ENCODE measurements around the gene SLC29A1.
"Not testable (repeated sequence)": the region's sequence is repeated elsewhere in the genome, so short reads cannot be mapped to it uniquely, and the experiment has no call there.

SLC29A1 gene

DNA sequence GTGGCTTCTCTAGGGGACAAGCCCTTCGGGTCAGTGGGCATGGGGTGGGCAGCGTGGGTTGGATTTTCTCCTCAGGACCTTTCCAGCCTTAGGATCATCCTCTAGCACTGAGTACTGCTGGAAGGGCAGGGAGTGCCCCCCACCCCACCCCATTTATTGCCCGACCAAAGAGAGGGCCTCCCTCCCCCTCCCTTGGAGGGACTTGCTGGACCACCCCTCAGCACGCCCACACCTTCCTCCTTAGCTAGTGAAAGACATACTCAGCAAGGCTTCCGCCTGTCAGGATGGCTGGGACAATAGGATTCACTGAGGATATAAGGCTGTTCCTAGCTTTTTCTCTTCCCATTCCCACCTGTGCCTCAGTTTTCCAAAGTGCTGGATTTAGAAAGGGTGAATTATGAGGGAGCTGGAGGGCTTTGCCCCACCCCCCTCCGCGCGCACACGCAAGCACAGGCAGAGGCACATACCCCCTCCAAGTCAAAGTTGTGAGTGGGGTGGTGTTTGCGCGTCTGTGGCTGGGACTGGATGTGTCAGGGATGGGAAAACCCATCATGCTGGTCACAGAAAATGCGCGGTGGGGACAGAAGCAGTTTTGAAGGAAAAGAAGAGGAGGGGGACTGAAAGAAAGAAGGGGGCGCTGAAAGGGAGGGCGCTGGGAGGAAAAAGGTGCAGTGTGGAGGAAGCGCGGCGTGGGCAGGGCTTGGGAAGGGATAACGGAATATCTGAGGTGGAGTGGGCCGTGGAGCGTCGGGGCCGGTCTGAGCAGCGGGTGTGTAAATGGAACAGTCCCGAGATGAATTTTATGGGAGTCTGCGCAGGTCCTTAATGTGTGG, 693 bp upstream of the SLC29A1 start:
- DNase-seq (ENCODE audit: low read depth in 2 of 2), result no peak

DNA sequence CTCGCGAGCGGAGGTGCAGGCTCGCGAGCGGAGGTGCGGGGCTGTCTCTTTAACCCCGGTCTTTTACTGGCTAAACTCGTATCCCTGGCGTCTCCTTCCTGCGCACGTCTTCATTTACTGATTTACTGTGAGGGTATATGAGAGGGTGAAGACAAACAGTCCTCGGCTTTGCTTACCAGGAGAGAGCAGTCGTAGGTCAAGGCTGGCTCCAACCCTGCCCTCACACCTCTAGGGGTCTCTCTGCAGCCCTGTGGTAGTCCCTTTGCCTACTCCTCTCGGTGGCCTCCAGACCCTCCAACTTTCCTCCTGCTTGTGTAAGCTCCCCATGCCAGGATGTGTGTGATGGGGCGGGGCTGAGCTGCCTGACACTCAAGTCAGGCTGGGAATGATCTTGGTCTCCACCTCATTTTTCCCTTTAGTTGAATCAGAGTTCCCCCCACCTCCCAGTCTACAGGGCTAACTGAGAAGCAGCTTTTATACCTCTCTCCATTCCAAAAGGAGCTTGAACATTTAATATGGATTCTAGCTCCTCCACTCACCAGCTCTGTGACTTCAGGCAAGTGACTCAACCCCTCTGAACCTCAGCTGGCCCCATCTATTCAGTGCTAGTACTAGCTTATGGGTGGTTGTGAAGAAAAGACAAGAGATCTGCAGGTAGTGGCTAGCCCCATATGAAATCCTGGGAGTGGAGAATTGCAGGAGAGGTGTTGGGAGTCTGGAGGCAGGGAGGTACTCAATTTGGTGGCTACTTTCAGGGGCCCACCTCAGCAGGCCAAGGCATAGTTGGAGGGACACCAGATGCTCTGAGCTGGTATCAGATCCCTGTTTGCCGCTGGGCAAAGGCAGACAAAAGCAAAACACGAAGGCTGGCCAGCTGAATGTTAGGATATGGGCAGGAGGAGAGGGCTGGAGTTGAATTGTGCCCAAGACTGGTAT, 902 bp downstream of the SLC29A1 start:
- DNase-seq (ENCODE audit: low read depth in 2 of 2), result no peak

DNA sequence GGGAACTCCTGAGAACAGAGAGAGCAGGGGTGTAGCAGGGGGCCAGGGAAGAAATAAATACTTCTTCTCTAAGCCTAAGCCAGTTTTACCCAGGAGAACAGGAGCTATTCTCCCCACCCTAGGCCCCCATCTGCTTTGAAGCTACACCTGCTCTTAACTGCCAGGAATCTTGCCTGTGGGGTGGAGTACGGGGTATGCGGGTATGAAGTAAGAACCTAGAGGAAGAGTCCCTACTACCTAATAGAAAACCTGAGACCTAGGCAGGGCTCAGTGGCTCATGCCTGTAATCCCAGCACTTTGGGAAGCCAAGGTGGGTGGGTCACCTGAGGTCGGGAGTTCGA, 1.5 kb downstream of the SLC29A1 start:
- no peak for DNase-seq (ENCODE audit: low read depth in 2 of 2)

DNA sequence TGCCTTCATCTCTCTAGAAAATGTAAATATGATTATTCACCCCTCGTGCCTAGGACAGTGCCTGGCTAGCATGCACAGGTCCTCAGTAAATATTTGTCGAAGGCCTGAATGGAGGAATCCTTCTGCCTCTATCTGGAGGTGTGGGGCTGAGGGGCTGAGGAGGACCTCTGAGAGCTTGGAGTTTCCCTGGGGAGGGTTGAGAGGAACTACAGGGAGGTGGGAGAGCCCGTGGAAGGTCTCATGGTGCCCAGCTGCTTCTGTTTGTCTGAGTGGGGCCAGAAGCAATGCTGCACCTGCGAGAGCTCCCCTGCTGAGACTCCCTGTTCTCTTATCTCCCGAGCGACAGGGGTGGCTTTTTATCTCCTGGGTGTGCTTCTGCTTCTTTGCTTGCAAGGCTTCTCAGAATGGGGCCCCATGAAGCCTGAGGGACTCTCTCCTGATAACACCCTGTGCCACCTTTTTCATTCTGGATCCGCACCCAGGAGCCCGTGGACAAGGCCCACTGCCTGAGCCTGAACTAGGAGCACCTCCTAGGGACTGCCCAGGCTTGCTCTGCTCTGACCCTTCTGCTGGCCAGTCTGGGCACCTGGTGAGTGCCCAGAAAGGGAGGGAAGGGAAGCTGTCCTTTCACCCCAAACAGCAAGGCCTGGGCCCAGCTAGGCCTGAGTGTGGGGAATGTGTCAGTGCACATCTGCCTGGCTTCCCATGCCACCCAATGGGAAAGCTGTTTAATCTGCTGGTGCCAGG, 2.4 kb downstream of the SLC29A1 start:
- DNase-seq (ENCODE audit: low read depth in 2 of 2), result no peak

DNA sequence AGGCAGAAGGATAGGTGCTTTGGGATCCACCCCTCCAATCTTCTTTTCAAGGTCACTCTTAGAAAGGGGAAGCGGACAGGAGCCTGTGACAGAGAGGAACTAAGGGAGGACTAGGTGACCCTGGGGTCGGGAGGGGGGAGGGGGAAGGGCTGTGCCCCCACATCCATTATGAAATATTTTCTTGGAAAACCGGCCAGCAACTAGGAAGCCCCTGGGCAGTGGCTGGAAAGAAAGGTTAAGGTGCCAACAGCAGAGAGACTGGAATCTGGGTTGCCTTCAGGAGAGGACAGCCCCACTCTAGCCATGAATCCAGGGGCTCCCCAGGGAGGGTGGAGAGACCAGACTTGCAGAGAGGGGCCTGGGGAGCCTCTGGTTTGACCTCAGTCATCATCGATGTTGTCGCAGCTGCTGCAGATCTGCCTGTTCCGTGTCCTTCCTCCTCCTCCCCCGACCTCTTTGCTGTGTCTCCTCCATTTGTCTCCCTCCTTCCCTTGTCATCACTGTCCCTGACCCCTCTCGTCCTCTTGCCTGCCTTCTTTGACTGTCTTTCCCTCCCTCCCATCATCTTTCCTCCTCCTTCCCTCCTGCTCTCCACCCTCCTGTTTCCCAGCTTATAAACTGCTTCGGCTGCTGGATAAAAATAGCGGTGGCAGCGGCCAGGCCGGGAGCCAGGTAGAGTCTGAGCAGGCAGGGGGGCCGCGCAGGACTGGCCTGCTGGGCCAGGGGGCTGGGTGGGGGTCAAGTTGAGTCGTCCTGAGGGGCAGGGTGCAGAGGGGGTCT, 3.2 kb downstream of the SLC29A1 start:
- DNase-seq (ENCODE audit: low read depth in 2 of 2), result no peak

DNA sequence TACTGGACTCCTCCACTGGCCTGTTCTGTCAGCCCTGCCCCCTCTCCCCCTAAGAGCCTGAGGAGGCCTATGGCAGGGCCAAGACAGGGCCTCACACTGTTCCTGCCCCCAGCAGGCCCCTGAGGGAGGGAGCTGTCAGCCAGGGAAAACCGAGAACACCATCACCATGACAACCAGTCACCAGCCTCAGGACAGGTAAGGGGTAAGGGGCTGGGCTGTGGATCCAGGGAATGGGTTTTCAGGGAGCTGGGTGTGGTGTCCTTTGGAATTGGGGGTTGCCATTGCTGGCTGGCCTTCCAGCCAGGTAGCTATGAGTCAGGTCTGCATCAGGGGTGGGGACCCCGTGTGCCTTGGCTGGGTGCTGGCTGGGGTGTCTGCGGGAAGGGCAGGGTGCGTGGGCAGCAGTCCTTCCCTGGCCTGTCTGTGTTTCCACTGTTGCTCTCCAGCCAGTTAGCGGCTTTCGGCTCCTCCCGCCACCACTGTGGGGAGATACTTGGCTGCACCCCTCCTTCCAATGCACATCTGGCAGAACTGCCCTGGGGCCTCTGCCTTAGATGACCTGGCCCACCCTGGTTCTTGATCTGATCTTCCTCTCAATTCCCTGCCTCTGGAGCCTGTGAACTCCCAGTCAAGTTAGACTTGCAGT, 3.9 kb downstream of the SLC29A1 start:
- no peak for DNase-seq (ENCODE audit: low read depth in 2 of 2)

DNA sequence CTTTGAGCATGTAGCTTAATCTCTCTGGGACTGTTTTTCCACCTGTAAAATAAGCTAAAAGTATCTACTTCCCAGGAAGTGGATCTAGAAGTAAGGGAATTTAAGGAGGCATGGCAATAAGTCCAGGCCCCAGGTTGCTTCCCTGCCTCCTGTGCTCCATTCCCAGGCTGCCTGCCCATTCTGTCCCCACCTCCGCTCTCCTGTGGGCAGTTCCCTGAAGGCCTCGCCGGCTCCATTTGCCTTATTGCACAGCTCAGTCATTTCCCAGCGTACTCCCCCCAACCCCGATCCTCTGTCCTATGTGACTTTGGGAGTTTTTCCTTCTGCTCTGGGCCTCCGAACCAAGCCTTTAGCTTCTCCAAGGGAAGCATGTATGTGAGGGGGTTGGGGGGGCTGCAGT, 4.6 kb downstream of the SLC29A1 start:
- no peak for DNase-seq (ENCODE audit: low read depth in 2 of 2)

DNA sequence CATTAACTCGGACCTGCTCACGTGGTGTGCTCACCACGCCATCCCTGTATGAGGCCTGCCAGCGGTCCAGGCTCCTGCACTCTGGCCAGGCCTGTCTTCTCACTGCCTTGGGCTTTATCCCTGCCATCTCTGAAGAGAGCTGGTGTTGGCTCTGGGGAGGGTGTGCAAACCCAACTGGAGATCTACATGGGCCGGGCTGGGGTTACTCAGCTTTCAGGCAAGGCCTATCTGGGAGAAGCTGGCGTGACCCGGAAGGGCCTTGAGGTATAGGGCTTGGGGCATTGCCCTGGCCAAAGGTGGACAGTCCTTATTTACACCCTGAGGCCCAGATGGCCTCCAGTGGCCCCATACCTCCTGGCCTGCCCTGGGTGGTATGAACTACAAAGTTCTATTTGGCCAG, 5.0 kb downstream of the SLC29A1 start:
- no peak for DNase-seq (ENCODE audit: low read depth in 2 of 2)

DNA sequence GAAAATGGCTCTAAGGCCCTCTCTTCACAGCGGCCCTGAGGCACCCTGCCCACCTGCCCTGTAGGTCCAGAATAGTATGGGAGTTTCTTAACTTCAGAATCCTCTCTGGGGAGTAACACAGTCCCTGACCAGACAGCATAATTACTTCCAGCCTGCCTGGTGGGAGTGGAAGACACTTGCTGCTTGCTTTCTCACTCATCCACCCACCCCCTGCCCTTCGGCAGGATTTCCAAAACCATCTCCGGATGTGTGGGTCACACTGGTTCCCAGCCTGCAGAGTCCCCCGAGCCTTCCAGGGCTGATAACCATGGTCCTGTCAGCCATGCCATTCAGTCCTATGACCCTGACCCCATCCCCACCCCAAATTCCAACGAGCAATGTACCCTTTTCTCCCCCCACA, 5.4 kb downstream of the SLC29A1 start:
- no peak for DNase-seq (ENCODE audit: low read depth in 2 of 2)

DNA sequence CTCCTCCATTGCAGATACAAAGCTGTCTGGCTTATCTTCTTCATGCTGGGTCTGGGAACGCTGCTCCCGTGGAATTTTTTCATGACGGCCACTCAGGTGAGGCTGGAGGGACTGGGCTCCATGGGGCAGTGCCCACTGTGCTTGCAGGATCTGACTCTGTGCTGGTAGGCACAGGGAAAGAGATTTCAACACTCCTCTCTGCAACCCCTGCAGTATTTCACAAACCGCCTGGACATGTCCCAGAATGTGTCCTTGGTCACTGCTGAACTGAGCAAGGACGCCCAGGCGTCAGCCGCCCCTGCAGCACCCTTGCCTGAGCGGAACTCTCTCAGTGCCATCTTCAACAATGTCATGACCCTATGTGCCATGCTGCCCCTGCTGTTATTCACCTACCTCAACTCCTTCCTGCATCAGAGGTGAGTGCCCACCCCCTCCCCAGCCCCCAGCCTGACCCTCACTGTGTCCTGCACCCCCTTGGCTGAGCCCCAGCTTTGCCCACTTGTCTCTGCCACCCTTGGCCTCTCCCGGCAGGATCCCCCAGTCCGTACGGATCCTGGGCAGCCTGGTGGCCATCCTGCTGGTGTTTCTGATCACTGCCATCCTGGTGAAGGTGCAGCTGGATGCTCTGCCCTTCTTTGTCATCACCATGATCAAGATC, 6.1 kb downstream of the SLC29A1 start:
- no peak for DNase-seq (ENCODE audit: low read depth in 2 of 2)

DNA sequence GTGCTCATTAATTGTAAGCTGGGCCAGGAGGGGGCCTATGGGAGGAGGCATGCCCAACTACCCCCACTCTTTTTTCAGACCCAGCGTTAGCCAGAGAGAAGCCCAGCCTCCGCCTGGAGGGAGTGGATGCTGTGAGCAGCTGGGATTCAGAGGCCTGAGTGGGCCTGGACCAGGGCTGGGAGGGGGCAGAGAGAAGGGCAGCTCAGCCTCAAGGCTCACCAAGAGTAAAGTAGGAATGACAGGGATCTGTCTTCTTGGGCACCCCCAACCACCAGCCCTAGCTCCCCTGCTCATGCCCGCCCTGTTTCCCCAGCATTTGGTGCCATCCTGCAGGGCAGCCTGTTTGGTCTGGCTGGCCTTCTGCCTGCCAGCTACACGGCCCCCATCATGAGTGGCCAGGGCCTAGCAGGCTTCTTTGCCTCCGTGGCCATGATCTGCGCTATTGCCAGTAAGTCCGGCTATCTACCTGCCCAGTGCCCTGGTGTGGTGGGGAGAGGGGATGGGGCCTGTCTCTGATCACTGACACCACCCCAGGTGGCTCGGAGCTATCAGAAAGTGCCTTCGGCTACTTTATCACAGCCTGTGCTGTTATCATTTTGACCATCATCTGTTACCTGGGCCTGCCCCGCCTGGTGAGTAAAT, 6.8 kb downstream of the SLC29A1 start:
- no peak for DNase-seq (ENCODE audit: low read depth in 2 of 2)

DNA sequence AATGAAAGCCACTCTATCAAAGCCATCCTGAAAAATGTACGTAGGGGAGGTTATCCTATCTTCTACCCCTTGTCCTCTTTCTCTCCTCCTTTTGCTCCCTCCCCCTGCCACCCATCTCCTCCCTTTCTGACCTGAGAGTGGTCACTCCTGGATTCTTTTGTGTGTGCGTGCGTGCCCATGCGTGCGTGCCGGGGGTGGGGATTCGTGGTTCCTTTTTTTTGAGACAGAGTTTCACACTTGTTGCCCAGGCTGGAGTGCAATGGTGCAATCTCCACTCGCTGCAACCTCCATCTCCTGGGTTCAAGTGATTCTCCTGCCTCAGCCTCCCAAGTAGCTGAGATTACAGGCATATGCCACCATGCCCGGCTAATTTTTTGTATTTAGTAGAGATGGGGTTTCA, 8.0 kb downstream of the SLC29A1 start:
- DNase-seq (ENCODE audit: low read depth in 2 of 2), result not testable (repeated sequence)

DNA sequence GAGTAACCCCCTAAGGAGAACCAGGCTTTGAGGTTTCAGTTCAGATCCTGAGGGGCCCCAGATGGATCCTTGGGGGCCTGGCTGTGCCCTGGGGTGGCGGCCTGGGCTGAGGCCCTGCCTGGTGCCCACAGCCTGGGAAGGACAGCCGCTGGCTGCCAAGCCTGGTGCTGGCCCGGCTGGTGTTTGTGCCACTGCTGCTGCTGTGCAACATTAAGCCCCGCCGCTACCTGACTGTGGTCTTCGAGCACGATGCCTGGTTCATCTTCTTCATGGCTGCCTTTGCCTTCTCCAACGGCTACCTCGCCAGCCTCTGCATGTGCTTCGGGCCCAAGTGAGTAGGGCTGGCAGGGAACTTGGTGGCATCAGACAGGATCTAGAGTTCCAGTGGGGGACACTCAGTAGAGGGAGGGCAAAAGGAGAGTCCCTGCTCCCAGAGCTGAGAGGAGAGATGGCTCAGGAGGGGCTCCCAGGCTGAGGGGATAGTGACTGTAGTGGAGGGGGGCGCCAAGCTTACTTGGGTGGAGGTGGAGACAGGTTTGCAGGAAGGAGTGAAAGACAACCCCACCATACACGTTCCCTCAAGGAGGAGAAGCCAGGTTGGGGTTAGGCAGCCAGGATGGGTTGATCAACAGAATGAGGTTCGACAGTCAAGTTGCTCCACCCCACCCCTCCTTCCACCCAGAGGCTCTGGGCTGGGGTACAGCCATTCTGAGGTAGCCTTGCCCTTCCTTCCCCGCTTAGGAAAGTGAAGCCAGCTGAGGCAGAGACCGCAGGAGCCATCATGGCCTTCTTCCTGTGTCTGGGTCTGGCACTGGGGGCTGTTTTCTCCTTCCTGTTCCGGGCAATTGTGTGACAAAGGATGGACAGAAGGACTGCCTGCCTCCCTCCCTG, 9.5 kb downstream of the SLC29A1 start:
- no peak for DNase-seq (ENCODE audit: low read depth in 2 of 2)

DNA sequence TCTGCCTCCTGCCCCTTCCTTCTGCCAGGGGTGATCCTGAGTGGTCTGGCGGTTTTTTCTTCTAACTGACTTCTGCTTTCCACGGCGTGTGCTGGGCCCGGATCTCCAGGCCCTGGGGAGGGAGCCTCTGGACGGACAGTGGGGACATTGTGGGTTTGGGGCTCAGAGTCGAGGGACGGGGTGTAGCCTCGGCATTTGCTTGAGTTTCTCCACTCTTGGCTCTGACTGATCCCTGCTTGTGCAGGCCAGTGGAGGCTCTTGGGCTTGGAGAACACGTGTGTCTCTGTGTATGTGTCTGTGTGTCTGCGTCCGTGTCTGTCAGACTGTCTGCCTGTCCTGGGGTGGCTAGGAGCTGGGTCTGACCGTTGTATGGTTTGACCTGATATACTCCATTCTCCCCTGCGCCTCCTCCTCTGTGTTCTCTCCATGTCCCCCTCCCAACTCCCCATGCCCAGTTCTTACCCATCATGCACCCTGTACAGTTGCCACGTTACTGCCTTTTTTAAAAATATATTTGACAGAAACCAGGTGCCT, 10.2 kb downstream of the SLC29A1 start:
- no peak for DNase-seq (ENCODE audit: low read depth in 2 of 2)

DNA sequence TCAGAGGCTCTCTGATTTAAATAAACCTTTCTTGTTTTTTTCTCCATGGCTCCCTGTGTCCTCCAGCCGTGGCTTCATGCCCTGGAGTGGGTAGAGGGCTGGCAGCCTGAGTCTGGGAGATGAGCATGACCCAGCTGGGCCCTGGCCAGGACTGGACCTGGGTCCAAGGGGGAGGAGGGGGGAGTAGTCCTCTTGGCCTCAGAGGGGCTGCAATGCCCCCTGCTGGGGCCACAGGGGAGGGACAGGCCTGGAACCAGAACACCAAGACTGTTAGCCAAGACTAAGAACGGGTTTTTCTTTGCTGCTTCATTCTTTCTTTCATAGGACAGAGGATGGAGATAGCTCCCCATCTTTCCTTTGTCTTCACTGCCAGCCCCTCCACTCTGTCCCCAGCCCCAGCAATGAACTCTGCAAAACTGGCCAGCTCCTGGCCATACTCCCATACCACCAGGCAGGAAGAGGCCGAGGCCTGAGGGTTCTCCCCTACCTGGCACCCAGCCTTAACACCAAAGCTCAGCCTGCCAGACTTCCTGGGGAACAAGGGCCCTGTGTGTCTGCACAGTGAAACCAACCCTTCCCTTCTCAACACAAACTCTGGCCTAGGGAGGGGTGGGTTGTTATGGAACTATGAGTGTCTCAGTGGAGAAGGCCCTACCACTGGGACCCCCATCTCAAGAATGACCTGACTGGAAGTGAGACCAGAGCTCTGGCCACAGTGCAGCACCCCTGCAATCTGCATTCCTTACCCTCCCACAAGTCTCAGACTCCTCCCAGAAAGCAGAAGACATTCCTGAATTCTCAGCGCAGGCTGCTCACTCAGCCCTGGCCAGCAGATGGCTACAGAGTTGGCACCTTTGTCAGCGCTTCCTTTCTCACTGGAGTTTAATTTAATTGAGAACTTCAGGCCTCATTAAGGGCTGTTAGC, 11.0 kb downstream of the SLC29A1 start:
- DNase-seq (ENCODE audit: low read depth in 2 of 2), result no peak

DNA sequence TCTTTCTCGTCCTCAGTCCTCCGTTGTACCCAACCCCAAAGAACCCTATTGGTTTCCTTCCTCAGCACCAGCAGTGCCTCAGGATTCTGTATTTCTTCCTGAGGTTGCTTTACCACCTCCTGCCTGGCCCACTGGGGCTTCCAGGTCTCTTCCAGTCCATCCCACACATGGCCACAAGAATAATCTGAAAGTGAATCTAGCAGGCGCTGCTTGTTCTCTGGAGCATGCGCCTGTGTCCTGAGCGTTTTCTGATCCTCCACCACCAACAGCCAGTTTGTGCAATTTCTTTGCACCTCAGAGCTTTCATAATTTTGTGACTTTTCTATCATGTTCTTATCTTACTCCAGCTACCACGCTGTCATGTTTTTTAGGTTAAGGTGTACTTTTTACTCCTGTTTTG, 11.9 kb downstream of the SLC29A1 start:
- DNase-seq (ENCODE audit: low read depth in 2 of 2), result no peak

DNA sequence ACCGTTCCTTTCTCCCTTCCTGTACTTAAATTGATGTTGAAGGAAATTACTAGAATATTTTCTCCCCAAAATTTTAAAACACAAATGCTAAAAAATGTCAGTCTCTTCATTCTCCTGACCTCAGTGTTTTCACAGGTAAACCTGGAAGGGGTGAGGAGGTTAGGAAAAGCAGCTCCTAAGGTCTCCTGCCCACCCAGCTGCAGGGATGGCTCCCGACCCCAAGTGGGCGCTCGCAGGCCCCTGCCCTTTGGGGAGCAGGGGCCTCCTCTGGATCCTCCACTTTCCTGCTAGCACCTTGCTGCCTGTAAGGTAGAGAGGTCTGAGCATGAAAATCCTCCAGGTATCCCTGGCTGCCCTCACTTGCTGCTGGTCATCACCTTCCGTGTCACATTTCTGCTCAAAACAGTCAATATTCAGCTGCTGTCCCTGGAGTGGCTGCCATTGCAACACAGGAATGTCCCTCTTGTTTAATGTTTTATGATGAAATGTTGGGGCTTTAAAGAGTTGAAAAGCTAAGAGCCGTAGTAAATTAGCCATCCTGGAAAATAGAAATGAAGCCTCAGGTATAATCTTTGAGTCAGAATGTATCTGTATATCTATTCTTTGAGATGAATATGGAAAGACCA, 12.6 kb downstream of the SLC29A1 start:
- DNase-seq (ENCODE audit: low read depth in 2 of 2), result no peak
